OCI-LY7 (cell line): Measurements from ENCODE around the gene LAMA2. TPM values are rescaled to one million over a fixed set of nuclear protein-coding genes. Genes with fewer than 3 reads are reported as not detected.
"Not testable (repeated sequence)": the region's sequence is repeated elsewhere in the genome, so short reads cannot be mapped to it uniquely, and the experiment has no call there.

Experiments used
- BruUV-seq: library from RNA; stranded (reverse); fragments of 400-500 nt; replicated peaks from 2 replicates; lab custom pipeline; 2021; lab: Mats Ljungman, UMichigan
- CTCF ChIA-PET: fragments of 300-600 bp; sonication (Branson Sonifier 250); formaldehyde crosslinking; loops from one replicate; lab custom pipeline; 2022; ENCODE audit warnings: antibody characterized with exemption; ENCODE audit not compliant: unreplicated experiment; lab: Charles Lee
- POLR2A ChIA-PET: fragments of 300-600 bp; sonication (Branson Sonifier 250); formaldehyde crosslinking; loops from one replicate; lab custom pipeline; 2022; ENCODE audit warnings: antibody characterized with exemption; lab: Charles Lee
- DNase-seq: peaks from one replicate; pipeline ENCODE4 v3.0.0-alpha.2; 2015; ENCODE audit warnings: low spot score
- H2AFZ ChIP-seq: fragments of 200-600 bp; sonication (generic), shearing (Covaris generic); 2 replicates; pipeline ENCODE4 v1.6.1; 2014; ENCODE audit warnings: mild to moderate bottlenecking, antibody characterized with exemption, low read length, moderate library complexity
- H3K27ac ChIP-seq: fragments of 200-600 bp; sonication (generic); 2 replicates; pipeline ENCODE4 v1.5.1; 2014; ENCODE audit warnings: mixed run types, low read depth, mild to moderate bottlenecking, moderate library complexity, low read length, inconsistent platforms; ENCODE audit not compliant: poor library complexity, severe bottlenecking
- H3K36me3 ChIP-seq: fragments of 200-600 bp; sonication (generic); 2 replicates; pipeline ENCODE4 v1.6.1; 2014; ENCODE audit warnings: mild to moderate bottlenecking, antibody characterized with exemption, low read length, moderate library complexity, mixed read lengths; ENCODE audit not compliant: insufficient read depth
- H3K4me1 ChIP-seq: fragments of 200-600 bp; sonication (generic); 2 replicates; pipeline ENCODE4 v1.5.1; 2014; ENCODE audit warnings: mild to moderate bottlenecking, low read length; ENCODE audit not compliant: insufficient read depth, poor library complexity, severe bottlenecking
- H3K4me2 ChIP-seq: fragments of 200-600 bp; sonication (generic); 2 replicates; pipeline ENCODE4 v1.6.1; 2014; ENCODE audit warnings: mild to moderate bottlenecking, low read length
- H3K4me3 ChIP-seq: fragments of 200-600 bp; sonication (generic); 2 replicates; pipeline ENCODE4 v1.5.1; 2014; ENCODE audit warnings: mild to moderate bottlenecking, low read depth, low read length; ENCODE audit not compliant: poor library complexity, severe bottlenecking
- H3K79me2 ChIP-seq: fragments of 200-600 bp; sonication (generic); 2 replicates; pipeline ENCODE4 v1.6.1; 2016; ENCODE audit warnings: low read depth, mild to moderate bottlenecking, low read length, moderate library complexity, mixed read lengths; ENCODE audit not compliant: insufficient read depth
- H3K9me2 ChIP-seq: fragments of 200-600 bp; sonication (generic); 2 replicates; pipeline ENCODE4 v1.6.1; 2016; ENCODE audit warnings: mild to moderate bottlenecking, low read length, mixed read lengths; ENCODE audit not compliant: insufficient read depth
- H3K9me3 ChIP-seq: fragments of 200-600 bp; sonication (generic); 2 replicates; pipeline ENCODE4 v1.6.1; 2014; ENCODE audit warnings: mild to moderate bottlenecking, mixed run types, low read length, mixed read lengths
- H4K20me1 ChIP-seq: fragments of 200-600 bp; sonication (generic); 2 replicates; pipeline ENCODE4 v1.6.1; 2014; ENCODE audit warnings: mild to moderate bottlenecking, antibody characterized with exemption, low read length, moderate library complexity, mixed read lengths; ENCODE audit not compliant: insufficient read depth
- EZH2phosphoT487 ChIP-seq: fragments of 200-600 bp; sonication (generic); IDR thresholded peaks from 2 replicates; pipeline ENCODE4 v1.6.1; 2018; ENCODE audit warnings: low read depth, borderline replicate concordance, mild to moderate bottlenecking, mixed run types, antibody characterized with exemption, low read length, moderate library complexity, mixed read lengths
- intact Hi-C: fragments of 100-400 bp; cut with micrococcal nuclease; formaldehyde crosslinking; loops from one replicate; pipeline ENCODE4 v1.10.0; 2022; ENCODE audit not compliant: unreplicated experiment
- total RNA-seq, 2 experiments: library from RNA; depleted of rRNA in 1 of 2; stranded (reverse); fragments of >200 nt in 1 of 2; shearing (Covaris generic) in 1 of 2; gene quantifications; 2 replicates each; pipeline ENCODE4 v1.2.3, GENCODE V29; 2014 to 2022
- TF ChIP-seq, protein P1 (sequence below): fragments of 200-600 bp; sonication (generic); conservative IDR thresholded peaks from 2 replicates; pipeline ENCODE4 v1.5.1; 2014; ENCODE audit warnings: mild to moderate bottlenecking, antibody characterized with exemption, low read length, moderate library complexity, mixed read lengths

Gene LAMA2
- total RNA-seq, 2 experiments from 2014 or later = not detected

DNA sequence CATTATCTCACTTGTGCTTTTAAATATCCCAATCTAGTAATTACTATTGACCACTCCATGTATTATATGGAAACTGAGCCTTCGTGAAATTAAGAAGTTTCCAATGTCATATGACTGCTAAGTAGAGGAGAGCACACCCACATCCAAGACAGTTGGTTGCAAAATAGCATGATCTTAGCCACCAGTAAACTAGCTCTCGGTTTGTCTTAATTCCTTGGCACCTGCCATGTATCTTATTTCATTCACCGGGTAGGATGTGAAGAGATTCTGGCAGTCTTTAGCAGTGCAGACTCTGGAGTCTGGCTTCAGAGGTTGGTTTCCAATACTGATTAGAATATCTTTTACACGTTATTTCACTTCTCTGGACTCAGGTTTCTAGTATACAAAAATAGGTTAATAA, 270.3 kb downstream of the LAMA2 start:
- ChIA-PET POLR2A (interaction anchor here (0.6 kb wide), 1 partner anchor 13 kb away, joined by 3 read pairs; no protein-coding TSS in a partner anchor), CTCF (no interaction called here)
- intact Hi-C loops = no loop called here
- Histone ChIP-seq H4K20me1 (no peaks in the 10 kb centered on the region), H3K36me3 (no peaks in the 10 kb centered on the region), H3K4me1 (no peaks in the 10 kb centered on the region), H3K4me3 (no peak overlapping the region), H3K9me3 (no peaks in the 10 kb centered on the region), H2AFZ (no peak overlapping the region), H3K4me2 (no peak overlapping the region), H3K27ac (no peak overlapping the region), H3K79me2 (no peaks in the 10 kb centered on the region), H3K9me2 (no peaks in the 10 kb centered on the region)
- BruUV-seq = no TSS peak
- no peak for DNase-seq
- no peak for TF ChIP-seq EZH2phosphoT487
- TF ChIP-seq, protein P1, sequence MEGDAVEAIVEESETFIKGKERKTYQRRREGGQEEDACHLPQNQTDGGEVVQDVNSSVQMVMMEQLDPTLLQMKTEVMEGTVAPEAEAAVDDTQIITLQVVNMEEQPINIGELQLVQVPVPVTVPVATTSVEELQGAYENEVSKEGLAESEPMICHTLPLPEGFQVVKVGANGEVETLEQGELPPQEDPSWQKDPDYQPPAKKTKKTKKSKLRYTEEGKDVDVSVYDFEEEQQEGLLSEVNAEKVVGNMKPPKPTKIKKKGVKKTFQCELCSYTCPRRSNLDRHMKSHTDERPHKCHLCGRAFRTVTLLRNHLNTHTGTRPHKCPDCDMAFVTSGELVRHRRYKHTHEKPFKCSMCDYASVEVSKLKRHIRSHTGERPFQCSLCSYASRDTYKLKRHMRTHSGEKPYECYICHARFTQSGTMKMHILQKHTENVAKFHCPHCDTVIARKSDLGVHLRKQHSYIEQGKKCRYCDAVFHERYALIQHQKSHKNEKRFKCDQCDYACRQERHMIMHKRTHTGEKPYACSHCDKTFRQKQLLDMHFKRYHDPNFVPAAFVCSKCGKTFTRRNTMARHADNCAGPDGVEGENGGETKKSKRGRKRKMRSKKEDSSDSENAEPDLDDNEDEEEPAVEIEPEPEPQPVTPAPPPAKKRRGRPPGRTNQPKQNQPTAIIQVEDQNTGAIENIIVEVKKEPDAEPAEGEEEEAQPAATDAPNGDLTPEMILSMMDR = no peak

DNA sequence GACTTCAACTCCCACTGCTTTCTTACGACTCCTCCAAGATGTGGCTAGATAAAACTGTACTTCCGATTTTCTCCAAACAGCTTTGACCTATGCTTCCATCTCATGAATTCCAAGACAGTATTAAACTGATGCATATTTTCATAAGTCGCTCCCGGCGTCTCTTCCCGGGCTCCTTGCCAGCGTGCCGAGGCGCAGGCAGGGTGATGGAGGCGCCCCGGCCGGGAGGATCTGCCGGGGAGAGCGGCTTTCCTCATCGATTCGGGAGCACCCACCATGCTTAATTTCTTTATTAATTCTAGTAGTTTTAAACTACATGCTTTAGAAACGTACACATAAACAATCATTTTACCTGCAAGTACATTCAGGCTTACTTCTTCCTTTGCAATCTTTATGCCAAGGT, 276.3 kb downstream of the LAMA2 start:
- H3K4me2 ChIP-seq, H4K20me1 ChIP-seq, H3K4me1 ChIP-seq, H3K36me3 ChIP-seq, BruUV-seq, H3K4me3 ChIP-seq, H3K27ac ChIP-seq, H3K9me3 ChIP-seq, intact Hi-C loops, H3K9me2 ChIP-seq, H2AFZ ChIP-seq, H3K79me2 ChIP-seq, DNase-seq, POLR2A ChIA-PET, CTCF ChIA-PET: not testable (repeated sequence)

GRCh38 chr6:129162605-129163004, 279.7 kb downstream of the LAMA2 start:
- POLR2A ChIA-PET = interaction anchor here (0.7 to 1.2 kb wide), 2 partner anchors 12 to 108 kb away, joined by 3 read pairs; no protein-coding TSS in a partner anchor

More at GRCh38 chr6:129162605-129163004, 279.7 kb downstream of the LAMA2 start:
- DNase-seq = no peak
- no peaks in the 10 kb centered on the region for H4K20me1 ChIP-seq
- no peaks in the 10 kb centered on the region for H3K36me3 ChIP-seq
- intact Hi-C loops = no loop called here
- BruUV-seq = no TSS peak
- H3K4me2 ChIP-seq = no peak overlapping the region
- H3K27ac ChIP-seq = no peak overlapping the region
- TF ChIP-seq EZH2phosphoT487 = no peak
- TF ChIP-seq, protein P1 = no peak
- no peaks in the 10 kb centered on the region for H3K4me1 ChIP-seq
- H3K9me2 ChIP-seq = no peaks in the 10 kb centered on the region
- CTCF ChIA-PET = no interaction called here
- no peak overlapping the region for H3K4me3 ChIP-seq
- H2AFZ ChIP-seq = no peak overlapping the region
- no peaks in the 10 kb centered on the region for H3K9me3 ChIP-seq
- H3K79me2 ChIP-seq = no peaks in the 10 kb centered on the region
